Tibial artery (tissue), 4 donors: ENCODE results near the gene IL17F.
"Not testable (repeated sequence)": the region's sequence is repeated elsewhere in the genome, so short reads cannot be mapped to it uniquely, and the experiment has no call there.

Experiments
- DNase-seq, 2 donors: peaks; one replicate each; pipeline ENCODE4 v3.0.0-alpha.2; 2019
- H3K27ac ChIP-seq, 2 donors: fragments of 200-600 bp; sonication (generic) in 1 of 2; 1 replicate in 1 of 2; 2 replicates in 1 of 2; pipeline ENCODE4 v1.5.1; 2018 to 2019; ENCODE audit warnings: mild to moderate bottlenecking in 1 of 2
- H3K27me3 ChIP-seq, 2 donors: fragments of 200-600 bp; sonication (generic) in 1 of 2; one replicate each; pipeline versions ENCODE4 v1.5.1 to v1.6.0; 2016 to 2019
- H3K36me3 ChIP-seq, 3 donors: fragments of 200-600 bp; sonication (generic) in 2 of 3; one replicate each; pipeline ENCODE4 v1.5.1; 2016 to 2019; ENCODE audit warnings: mild to moderate bottlenecking in 2 of 3
- H3K4me1 ChIP-seq, 4 donors: fragments of 200-600 bp; sonication (generic) in 2 of 4; 1 replicate in 3 of 4; 2 replicates in 1 of 4; pipeline ENCODE4 v1.5.1; 2016 to 2019
- H3K4me3 ChIP-seq, 2 donors: fragments of 200-600 bp; sonication (generic) in 1 of 2; 1 replicate in 1 of 2; 2 replicates in 1 of 2; pipeline ENCODE4 v1.5.1; 2018 to 2019; ENCODE audit warnings: mild to moderate bottlenecking in 2 of 2
- H3K9me3 ChIP-seq, 3 donors: fragments of 200-600 bp; sonication (generic) in 1 of 3; one replicate each; pipeline ENCODE4 v1.5.1; 2016 to 2019
- CTCF ChIP-seq, 2 experiments: fragments of 200-600 bp in 1 of 2; fragments of 450-650 bp in 1 of 2; IDR thresholded peaks; one replicate each; pipeline ENCODE4 v1.5.1; 2017 to 2019; ENCODE audit warnings: antibody characterized with exemption in 2 of 2, mild to moderate bottlenecking in 1 of 2, moderate library complexity in 1 of 2
- intact Hi-C: fragments of 100-400 bp; cut with DNase I; formaldehyde crosslinking; loops from one replicate; pipeline ENCODE4 v1.15.0; 2023; ENCODE audit warnings: low total_unique reads

IL17F gene

GRCh38 chr6:52201493-52201892 is 42.8 kb downstream of the IL17F start:
- Histone ChIP-seq H3K27me3 (no peaks in the 10 kb centered on the region), H3K9me3 (peaks cover 0 to 15% (median 0%) of the 10 kb centered on the region in 3 donors), H3K36me3 (no peaks in the 10 kb centered on the region), H3K4me3 (no peak overlapping the region), H3K4me1 (no peaks in the 10 kb centered on the region), H3K27ac (no peak overlapping the region)
- intact Hi-C loops: no loop called here
- TF ChIP-seq CTCF (IDR thresholded peaks at IDR 0.05): no peak
- DNase-seq: no peak

DNA sequence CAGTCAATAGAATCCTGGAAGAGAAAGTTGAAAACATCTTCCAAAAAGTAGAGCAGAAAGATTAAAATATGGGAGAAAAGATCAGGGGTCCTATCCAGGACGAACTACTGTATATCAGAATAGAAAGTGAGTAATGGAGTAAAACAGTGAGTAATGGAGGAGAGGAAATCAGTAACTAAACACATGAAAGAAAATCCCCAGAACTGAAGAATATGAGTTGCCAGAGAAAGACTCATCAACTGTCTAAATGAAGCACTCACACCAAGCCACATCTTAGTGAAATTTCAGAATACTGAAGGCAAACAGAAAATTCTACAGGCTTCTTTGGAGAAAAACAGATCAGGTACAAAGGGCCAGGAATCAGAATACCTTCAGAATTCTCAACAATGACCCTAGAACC is 43.3 kb downstream of the IL17F start:
- DNase-seq: no peak
- intact Hi-C loops: no loop called here
- Histone ChIP-seq H3K4me1 (no peaks in the 10 kb centered on the region), H3K4me3 (no peak overlapping the region), H3K27me3 (no peaks in the 10 kb centered on the region), H3K27ac (no peak overlapping the region), H3K9me3 (peaks cover 0 to 15% (median 0%) of the 10 kb centered on the region in 3 donors), H3K36me3 (no peaks in the 10 kb centered on the region)
- TF ChIP-seq CTCF (IDR thresholded peaks at IDR 0.05): no peak

DNA sequence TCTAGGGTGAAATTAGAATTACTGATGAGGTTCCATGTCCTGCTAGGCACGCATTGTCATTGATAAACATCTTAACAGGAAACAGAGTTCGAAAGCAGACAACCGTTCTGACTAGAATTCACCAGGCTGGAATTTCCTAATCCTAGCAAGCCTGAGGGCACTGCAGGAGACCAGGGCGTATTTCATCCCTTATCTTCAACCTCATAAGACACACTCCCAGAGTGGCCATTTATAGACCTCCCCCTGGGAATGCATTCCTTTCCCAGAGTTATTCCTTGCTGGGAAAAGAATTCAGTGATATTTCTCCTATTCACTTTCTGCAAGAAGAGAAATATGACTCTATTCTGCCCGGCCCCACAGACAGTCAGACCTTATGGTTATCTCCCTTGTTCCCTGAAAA is 44.2 kb downstream of the IL17F start:
- H3K4me1 ChIP-seq, H3K27ac ChIP-seq, H3K36me3 ChIP-seq, H3K4me3 ChIP-seq, intact Hi-C loops, DNase-seq, H3K27me3 ChIP-seq: not testable (repeated sequence)
- H3K9me3 ChIP-seq: peaks cover 0 to 15% (median 0%) of the 10 kb centered on the region in 3 donors

DNA sequence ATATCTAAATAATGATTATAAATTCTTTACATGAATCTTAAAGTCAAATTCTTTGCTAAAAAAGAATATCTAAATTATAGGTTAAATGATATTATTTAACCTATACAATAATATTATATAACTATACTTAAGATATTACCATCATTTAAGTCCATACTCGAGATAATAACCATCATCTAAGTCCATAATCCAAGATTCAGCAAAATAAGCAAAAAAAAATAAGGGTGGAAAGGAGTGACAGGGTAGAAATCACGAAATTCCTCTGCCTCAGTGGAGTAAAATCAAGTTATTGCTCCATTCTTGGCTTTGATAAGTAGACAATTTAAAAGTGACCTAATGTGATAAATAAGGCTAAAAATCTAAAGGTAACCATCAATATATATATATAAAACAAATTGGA is 48.4 kb downstream of the IL17F start:
- H3K4me3 ChIP-seq: no peak overlapping the region
- peaks cover 0 to 11% (median 0%) of the 10 kb centered on the region in 3 donors for H3K9me3 ChIP-seq
- no peak overlapping the region for H3K27ac ChIP-seq
- no peaks in the 10 kb centered on the region for H3K36me3 ChIP-seq
- DNase-seq: no peak
- H3K27me3 ChIP-seq: no peaks in the 10 kb centered on the region
- intact Hi-C loops: no loop called here
- TF ChIP-seq CTCF (IDR thresholded peaks at IDR 0.05): no peak
- H3K4me1 ChIP-seq: no peaks in the 10 kb centered on the region

DNA sequence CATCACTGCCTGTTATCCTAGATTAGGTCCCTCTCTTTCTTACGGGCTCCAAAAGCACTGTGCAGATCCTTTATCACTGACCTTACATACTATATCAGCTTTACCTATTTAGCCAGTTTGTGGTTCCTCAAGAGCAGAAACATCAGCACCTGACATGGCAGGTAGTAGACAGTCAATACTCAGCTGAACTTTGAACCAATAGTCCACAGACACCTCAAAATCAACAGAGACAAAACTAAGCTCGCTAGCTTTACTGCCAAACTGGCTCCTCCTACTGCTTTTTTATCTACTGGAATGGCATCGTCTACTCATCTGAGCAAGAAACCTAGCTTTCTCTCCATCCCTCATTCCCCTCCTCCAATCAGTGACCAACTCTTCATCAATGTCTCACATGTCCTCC is 52.5 kb downstream of the IL17F start:
- Histone ChIP-seq H3K4me3 (no peak overlapping the region), H3K36me3 (no peaks in the 10 kb centered on the region), H3K27me3 (no peaks in the 10 kb centered on the region), H3K27ac (no peak overlapping the region), H3K4me1 (no peaks in the 10 kb centered on the region), H3K9me3 (no peaks in the 10 kb centered on the region)
- intact Hi-C loops: no loop called here
- no peak for TF ChIP-seq CTCF (IDR thresholded peaks at IDR 0.05)
- no peak for DNase-seq

- no peak for TF ChIP-seq CTCF (IDR thresholded peaks at IDR 0.05)
- no peaks in the 10 kb centered on the region for H3K4me1 ChIP-seq
- no peaks in the 10 kb centered on the region for H3K9me3 ChIP-seq
- intact Hi-C loops: no loop called here
- DNase-seq: no peak
- no peak overlapping the region for H3K4me3 ChIP-seq
- no peak overlapping the region for H3K27ac ChIP-seq
- no peaks in the 10 kb centered on the region for H3K27me3 ChIP-seq
- no peaks in the 10 kb centered on the region for H3K36me3 ChIP-seq
These were observed 53.9 kb downstream of the IL17F start for GRCh38 chr6:52190409-52190808.
